ENCODE data around the gene CAST. TPM values are rescaled to one million over a fixed set of nuclear protein-coding genes. Genes with fewer than 3 reads are reported as not detected.

The CAST gene, protein sequence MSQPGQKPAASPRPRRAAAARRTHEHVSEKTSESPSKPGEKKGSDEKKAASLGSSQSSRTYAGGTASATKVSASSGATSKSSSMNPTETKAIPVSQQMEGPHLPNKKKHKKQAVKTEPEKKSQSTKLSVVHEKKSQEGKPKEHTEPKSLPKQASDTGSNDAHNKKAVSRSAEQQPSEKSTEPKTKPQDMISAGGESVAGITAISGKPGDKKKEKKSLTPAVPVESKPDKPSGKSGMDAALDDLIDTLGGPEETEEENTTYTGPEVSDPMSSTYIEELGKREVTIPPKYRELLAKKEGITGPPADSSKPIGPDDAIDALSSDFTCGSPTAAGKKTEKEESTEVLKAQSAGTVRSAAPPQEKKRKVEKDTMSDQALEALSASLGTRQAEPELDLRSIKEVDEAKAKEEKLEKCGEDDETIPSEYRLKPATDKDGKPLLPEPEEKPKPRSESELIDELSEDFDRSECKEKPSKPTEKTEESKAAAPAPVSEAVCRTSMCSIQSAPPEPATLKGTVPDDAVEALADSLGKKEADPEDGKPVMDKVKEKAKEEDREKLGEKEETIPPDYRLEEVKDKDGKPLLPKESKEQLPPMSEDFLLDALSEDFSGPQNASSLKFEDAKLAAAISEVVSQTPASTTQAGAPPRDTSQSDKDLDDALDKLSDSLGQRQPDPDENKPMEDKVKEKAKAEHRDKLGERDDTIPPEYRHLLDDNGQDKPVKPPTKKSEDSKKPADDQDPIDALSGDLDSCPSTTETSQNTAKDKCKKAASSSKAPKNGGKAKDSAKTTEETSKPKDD
- 100 to 1,000 TPM; 321 to 971 (median 445) TPM for total RNA-seq

DNA sequence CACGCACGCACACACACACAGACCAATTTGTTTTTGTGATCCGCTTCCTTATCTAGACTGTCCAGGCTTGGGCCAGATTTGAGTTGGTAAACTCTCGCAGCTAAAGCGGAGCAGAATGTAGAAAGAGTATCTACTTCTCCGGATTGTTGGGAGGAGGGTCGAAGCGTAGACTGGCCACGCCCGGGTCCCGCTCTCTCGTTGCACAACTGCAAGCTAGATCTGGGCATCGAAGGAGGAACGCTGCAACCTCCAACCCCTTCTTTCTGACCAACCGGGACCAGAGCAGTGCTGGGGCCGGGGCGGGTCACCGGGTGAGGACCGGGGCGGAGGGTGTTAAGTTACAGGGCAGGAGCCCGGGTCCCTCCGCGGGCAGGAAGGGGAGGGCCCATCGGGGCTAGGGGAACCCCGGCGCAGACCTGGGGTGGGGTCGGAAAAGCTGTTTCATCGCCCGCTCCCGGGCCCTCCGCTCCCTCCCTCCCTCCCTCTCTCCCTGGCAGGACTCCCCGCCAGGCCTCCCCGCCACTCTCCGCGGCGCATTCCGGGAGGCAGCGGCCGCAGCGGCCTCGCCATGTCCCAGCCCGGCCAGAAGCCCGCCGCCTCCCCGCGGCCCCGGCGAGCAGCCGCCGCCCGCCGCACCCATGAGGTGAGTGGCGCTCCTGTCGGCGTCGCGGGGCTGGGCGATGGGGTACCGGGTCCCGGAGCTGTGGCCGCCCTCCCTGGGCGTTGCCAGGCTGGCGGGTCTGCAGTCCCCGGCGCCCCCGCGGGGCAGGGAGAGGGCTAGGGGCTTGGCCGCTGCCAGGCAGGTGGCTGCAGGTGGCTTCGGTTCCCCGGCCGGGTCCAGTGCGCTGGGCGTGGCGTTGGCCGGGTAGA is at the start of gene CAST:
TSS of gene CAST (plus strand) at position 522 of the 870 bp plus-strand sequence. CDS start at position 569, 47 bp downstream.
- intact Hi-C loops (cut with DNase I; ENCODE audit: low total_unique reads) = loop anchor here (1.0 to 5.0 kb wide), 9 partner anchors 11 to 1015 kb away; partner anchors contain the start of genes ERAP1 and RFESD
- peak; percentile 79 to 81 for ATAC-seq
- DNase-seq = peak; percentile 94 to 96
- in situ Hi-C loops (cut with MboI; ENCODE audit: low sequenced_read_pairs in 4 of 4) = no loop called here
- H3K27ac ChIP-seq = peak within 1 kb of the TSS; percentile 94 to 98 (median 96)
- peak within 1 kb of the TSS; percentile 72 to 98 (median 88) for H3K4me3 ChIP-seq
- H3K36me3 ChIP-seq = no peaks in the 10 kb centered on the region
- H3K27me3 ChIP-seq = no peaks in the 10 kb centered on the region
- H3K4me1 ChIP-seq = peaks cover 25 to 28% of the 10 kb centered on the region in 2 donors
- no peaks in the 10 kb centered on the region for H3K9me3 ChIP-seq
- TF ChIP-seq POLR2A (IDR thresholded peaks at IDR 0.05) (peak; percentile 62 to 70), CTCF (IDR thresholded peaks at IDR 0.05 in 4 of 5, conservative IDR thresholded peaks at IDR 0.05 in 1 of 5) (no peak)

- in situ Hi-C loops (cut with MboI; ENCODE audit: low sequenced_read_pairs in 4 of 4) = loop anchor here (5.0 to 25.0 kb wide), 5 partner anchors 71 to 752 kb away; partner anchors contain the start of gene ELL2 (in 1 of the 4)
- Histone ChIP-seq H3K27ac (peak overlapping the region; percentile 46 to 75 (median 60)), H3K27me3 (no peaks in the 10 kb centered on the region), H3K4me1 (peaks cover 4 to 16% of the 10 kb centered on the region in 2 donors), H3K9me3 (no peaks in the 10 kb centered on the region), H3K36me3 (no peaks in the 10 kb centered on the region), H3K4me3 (no peak overlapping the region)
- ATAC-seq = peak; percentile 97 to 99
- intact Hi-C loops (cut with DNase I; ENCODE audit: low total_unique reads) = loop anchor here (1.0 to 10.0 kb wide), 4 partner anchors 74 to 548 kb away; partner anchors contain the start of gene ERAP1
- peak; percentile 42 to 57 for DNase-seq
- no peak for TF ChIP-seq POLR2A (IDR thresholded peaks at IDR 0.05)
- peak; percentile 61 to 76 (median 64) for TF ChIP-seq CTCF (IDR thresholded peaks at IDR 0.05 in 4 of 5, conservative IDR thresholded peaks at IDR 0.05 in 1 of 5)
These were observed 48.0 kb upstream of the CAST start for GRCh38 chr5:96614110-96614691.

DNA sequence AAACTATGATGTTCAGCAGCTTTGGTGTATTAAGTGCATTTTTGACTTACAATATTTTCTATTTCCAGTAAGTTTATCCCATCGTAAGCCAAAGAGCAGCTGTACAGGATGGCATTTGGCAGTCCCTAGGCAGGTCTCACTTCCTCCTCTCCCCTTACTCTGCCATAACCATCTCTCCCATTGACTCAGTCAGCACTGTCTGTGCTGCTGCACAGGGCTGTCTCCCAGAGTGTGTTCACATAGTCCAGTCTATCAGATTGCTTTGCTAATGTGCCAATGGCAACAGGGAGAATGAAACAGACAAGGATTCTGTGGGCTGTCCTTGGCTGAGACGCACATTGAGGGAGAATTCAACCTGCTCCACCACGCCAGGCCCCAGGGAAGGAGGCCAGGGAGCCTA is 47.0 kb upstream of the CAST start:
- TF ChIP-seq POLR2A (IDR thresholded peaks at IDR 0.05) (no peak), CTCF (IDR thresholded peaks at IDR 0.05 in 4 of 5, conservative IDR thresholded peaks at IDR 0.05 in 1 of 5) (no peak)
- in situ Hi-C loops (cut with MboI; ENCODE audit: low sequenced_read_pairs in 4 of 4) = loop anchor here (10.0 to 25.0 kb wide), 4 partner anchors 70 to 753 kb away; partner anchors contain the start of gene ELL2 (in 1 of the 4)
- Histone ChIP-seq H3K27ac (no peak overlapping the region), H3K4me3 (no peak overlapping the region), H3K27me3 (no peaks in the 10 kb centered on the region), H3K9me3 (no peaks in the 10 kb centered on the region), H3K4me1 (peaks cover 4 to 16% of the 10 kb centered on the region in 2 donors), H3K36me3 (no peaks in the 10 kb centered on the region)
- intact Hi-C loops (cut with DNase I; ENCODE audit: low total_unique reads) = loop anchor here (10.0 kb wide), 1 partner anchor 120 kb away; no protein-coding TSS in a partner anchor
- ATAC-seq = no peak
- no peak for DNase-seq

Measured in gastrocnemius medialis (tissue), 4 donors.